GM18868 (cell line): ENCODE results near the gene MTCL3.
"Not testable (repeated sequence)": the region's sequence is repeated elsewhere in the genome, so short reads cannot be mapped to it uniquely, and the experiment has no call there.

Source experiments
- ATAC-seq: cut with Tn5 transposase; IDR thresholded peaks from one replicate; pipeline ENCODE4 v1.9.1; 2021; ENCODE audit warnings: mild to moderate bottlenecking, moderate library complexity; ENCODE audit not compliant: unreplicated experiment

The MTCL3 gene

GRCh38 chr6:127439718-127440117 is 79.4 kb downstream of the MTCL3 start:
- no peak for ATAC-seq

GRCh38 chr6:127436578-127437110 is 82.5 kb downstream of the MTCL3 start:
- ATAC-seq, result no peak

DNA sequence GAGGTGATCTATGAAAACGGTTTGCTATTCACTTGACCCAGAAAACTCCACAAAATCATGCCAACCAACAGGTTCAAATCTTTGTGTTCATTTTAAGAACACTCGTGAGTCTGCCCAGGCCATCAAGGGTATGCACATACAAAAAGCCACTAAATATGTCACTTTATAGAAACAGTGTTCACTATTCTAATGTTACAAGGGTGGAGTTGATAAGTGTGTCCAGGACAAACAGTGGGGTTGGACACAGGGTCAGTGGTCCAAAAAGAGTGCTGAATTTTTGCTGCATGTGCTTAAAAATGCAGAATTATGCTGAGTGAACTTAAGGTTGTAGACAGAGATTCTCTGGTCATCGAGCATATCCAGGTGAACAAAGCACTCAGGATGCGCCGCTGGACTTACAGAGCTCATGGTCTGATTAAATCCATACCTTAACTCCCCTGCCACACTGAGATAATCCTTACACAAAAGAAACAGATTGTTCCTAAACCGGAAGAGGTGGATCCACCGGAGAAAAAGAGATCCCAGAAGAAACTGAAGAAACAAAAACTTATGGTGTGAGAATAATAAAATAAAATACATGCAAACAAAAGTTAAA is 83.4 kb downstream of the MTCL3 start:
- ATAC-seq, result no peak

- no peak for ATAC-seq
These were observed 84.5 kb downstream of the MTCL3 start for GRCh38 chr6:127434651-127435050.

DNA sequence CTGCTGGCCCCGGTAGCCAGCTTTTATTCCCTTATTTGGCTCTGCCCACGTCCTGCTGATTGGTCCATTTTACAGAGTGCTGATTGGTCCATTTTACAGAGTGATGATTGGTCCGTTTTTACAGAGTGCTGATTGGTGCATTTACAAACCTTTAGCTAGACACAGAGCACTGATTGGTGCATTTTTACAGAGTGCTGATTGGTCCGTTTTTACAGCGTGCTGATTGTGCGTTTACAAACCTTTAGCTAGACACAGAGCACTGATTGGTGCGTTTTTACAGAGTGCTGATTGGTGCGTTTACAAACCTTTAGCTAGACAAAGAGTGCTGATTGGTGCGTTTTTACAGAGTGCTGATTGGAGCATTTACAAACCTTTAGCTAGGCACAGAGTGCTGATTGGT is 90.6 kb downstream of the MTCL3 start:
- ATAC-seq, result not testable (repeated sequence)

- ATAC-seq, result no peak
These were observed 95.2 kb downstream of the MTCL3 start for GRCh38 chr6:127423921-127424320.
